Stimulated activated effector memory CD8-positive, alpha-beta T cell treated with anti-CD3 and anti-CD28 coated beads, Interleukin-12 subunit alpha, Interleukin-12 subunit beta, amount 100 ng/mL, for 72 hours (primary cell): Measurements from ENCODE around the gene ZNF625.

Experiments
- ATAC-seq: fragments of 150-1000 bp; cut with Tn5 transposase; 2 replicates; pipeline ENCODE4 v1.10.0; 2021
- DNase-seq, 2 donors: peaks; one replicate each; pipeline ENCODE4 v3.0.0; 2021 to 2022; ENCODE audit warnings: low spot score in 2 of 2
- H3K27ac Mint-ChIP-seq: one replicate; pipeline ENCODE4 v1.8.0; 2022; ENCODE audit warnings: mild to moderate bottlenecking, mixed read lengths
- H3K36me3 Mint-ChIP-seq: one replicate; pipeline ENCODE4 v1.8.0; 2022; ENCODE audit warnings: mild to moderate bottlenecking, mixed read lengths
- H3K4me1 Mint-ChIP-seq: one replicate; pipeline ENCODE4 v1.8.0; 2022; ENCODE audit warnings: mixed read lengths
- H3K4me3 Mint-ChIP-seq: one replicate; pipeline ENCODE4 v1.8.0; 2022; ENCODE audit warnings: mild to moderate bottlenecking, mixed read lengths
- H3K9me3 Mint-ChIP-seq: one replicate; pipeline ENCODE4 v1.8.0; 2022; ENCODE audit warnings: mixed read lengths

The ZNF625 gene

DNA sequence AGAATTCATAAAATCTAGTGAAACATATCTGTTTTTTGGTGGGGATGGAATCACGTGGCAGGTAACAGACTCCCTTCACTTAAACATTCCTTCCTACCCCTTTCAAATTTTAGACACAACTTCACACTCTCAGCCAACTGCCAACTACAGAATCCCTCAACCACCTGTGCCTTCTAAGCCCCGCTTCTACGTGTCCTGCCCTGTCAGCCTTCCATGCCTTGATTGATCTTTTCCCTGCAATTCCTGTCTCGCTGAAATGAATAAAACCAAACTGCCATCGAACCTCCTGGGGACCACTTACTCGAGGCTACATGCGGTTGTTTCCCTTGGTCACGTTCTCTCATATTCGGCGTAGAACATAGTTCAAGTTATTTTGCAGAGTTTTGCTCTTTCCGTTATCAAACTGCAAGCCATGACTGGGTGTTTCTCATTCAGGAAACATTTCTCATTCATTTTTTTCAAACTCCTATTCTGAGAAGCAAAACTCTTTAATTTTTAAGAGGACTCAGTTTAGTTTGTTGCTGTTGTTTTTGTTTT is 1.1 kb downstream of the ZNF625 start:
- ATAC-seq (no peak), DNase-seq (no peak)
- H3K36me3 Mint-ChIP-seq: peaks cover 6% of the 10 kb centered on the region
- H3K27ac Mint-ChIP-seq: no peak overlapping the region
- H3K4me1 Mint-ChIP-seq: peaks cover 6% of the 10 kb centered on the region
- peak overlapping the region; percentile 82 for H3K4me3 Mint-ChIP-seq
- H3K9me3 Mint-ChIP-seq: no peaks in the 10 kb centered on the region

DNA sequence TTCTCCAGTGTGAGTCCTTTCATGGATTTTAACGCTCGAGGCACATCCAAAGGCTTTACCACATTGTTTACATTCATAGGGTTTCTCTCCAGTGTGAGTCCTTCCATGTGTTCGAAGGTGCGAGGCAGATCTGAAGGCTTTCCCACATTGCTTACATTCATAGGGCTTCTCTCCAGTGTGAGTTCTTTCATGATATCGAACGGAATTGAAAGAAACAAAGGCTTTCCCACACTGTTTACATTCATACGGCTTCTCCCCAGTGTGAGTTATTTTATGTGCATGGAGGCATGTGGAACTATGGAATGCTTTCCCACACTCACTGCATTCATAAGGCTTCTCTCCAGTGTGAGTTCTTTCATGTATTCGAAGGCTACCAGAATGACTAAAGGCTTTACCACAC is 11.2 kb downstream of the ZNF625 start:
- H3K9me3 Mint-ChIP-seq: peaks cover 5% of the 10 kb centered on the region
- peaks cover 10% of the 10 kb centered on the region for H3K36me3 Mint-ChIP-seq
- ATAC-seq (no peak), DNase-seq (no peak)
- H3K4me1 Mint-ChIP-seq: peaks cover 11% of the 10 kb centered on the region
- no peak overlapping the region for H3K4me3 Mint-ChIP-seq
- no peak overlapping the region for H3K27ac Mint-ChIP-seq

- DNase-seq (no peak), ATAC-seq (no peak)
- Mint-ChIP-seq H3K27ac (no peak overlapping the region), H3K36me3 (peaks cover 26% of the 10 kb centered on the region), H3K9me3 (peaks cover 5% of the 10 kb centered on the region), H3K4me1 (peaks cover 36% of the 10 kb centered on the region), H3K4me3 (peak overlapping the region; percentile 76)
Measured at GRCh38 chr19:12141405-12141736, 15.2 kb downstream of the ZNF625 start.

DNA sequence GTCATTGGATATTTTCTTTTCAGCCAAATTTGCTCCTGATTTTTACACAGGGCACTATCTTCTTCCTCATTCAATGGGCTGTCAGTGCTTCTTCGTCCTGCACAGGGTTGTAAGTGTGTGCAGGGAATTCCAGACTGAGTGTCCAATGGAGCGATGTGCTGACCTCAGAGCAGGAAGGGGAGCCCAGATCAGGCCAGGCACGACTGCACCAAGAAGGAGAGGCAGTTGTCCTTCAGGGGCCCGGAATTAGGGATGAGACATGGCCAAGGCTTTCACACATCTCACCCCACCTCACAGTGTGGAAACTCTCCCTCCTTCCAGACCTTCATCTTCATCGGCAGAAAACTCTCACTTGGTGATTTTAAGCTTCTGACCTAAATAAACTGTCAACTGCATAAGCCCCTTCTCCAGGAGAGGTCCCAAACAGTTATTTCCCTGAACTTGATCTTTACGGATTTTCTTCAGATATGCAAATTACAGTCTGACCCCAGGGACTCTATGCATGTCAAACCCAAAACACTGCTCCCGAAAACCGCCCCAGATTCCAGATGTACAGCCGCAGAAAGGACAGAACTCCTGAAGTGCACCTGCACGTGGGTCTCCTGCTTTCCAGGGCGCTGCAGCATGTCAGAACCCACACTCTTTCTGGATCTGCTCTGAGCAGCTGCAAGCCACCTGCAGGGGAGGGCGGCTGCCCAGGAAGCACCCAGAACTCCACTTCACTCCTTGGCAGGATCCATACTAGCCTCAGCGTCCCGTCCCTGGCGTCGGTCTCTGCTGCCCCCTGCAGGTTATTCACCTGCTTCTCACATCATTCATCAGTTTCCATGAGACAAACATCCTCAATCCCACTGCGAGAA is 15.8 kb downstream of the ZNF625 start:
- Mint-ChIP-seq H3K36me3 (peaks cover 26% of the 10 kb centered on the region), H3K9me3 (peaks cover 5% of the 10 kb centered on the region), H3K4me1 (peaks cover 36% of the 10 kb centered on the region), H3K4me3 (peak overlapping the region; percentile 76), H3K27ac (no peak overlapping the region)
- peak; percentile 76 to 89 for DNase-seq
- ATAC-seq: peak; percentile 82

GRCh38 chr19:12139885-12140544 is 16.5 kb downstream of the ZNF625 start, which contains the start of gene ZNF20:
TSS of gene ZNF20 (minus strand) at chr19:12140350. CDS start at chr19:12140182, 168 bp downstream.
- Mint-ChIP-seq H3K4me3 (peak within 1 kb of the TSS; percentile 76), H3K36me3 (peaks cover 33% of the 10 kb centered on the region), H3K9me3 (no peaks in the 10 kb centered on the region), H3K27ac (peak within 1 kb of the TSS; percentile 60), H3K4me1 (peaks cover 36% of the 10 kb centered on the region)
- peak; percentile 96 for ATAC-seq
- DNase-seq: peak; percentile 84 to 95

DNA sequence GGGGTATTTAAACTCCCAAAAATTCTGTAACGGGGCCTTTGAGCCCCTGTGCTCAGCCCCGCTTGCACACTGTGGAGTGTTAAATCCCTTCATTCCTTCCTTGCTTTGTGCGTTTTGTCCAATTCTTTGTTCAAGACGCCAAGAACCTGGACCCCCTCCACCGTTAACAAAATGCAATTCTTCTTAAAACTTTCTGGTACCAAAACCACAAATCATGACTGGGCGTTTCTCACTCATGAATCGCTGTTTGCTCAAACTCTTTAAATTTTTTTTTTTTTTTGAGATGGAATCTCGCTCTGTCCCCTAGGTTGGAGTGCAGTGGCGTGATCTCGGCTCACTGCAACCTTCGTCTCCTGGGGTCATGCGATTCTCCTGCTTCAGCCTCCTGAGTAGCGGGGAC is 17.3 kb downstream of the ZNF625 start:
- peaks cover 41% of the 10 kb centered on the region for H3K36me3 Mint-ChIP-seq
- no peak for DNase-seq
- peaks cover 36% of the 10 kb centered on the region for H3K4me1 Mint-ChIP-seq
- H3K9me3 Mint-ChIP-seq: no peaks in the 10 kb centered on the region
- peak overlapping the region; percentile 76 for H3K4me3 Mint-ChIP-seq
- no peak overlapping the region for H3K27ac Mint-ChIP-seq
- ATAC-seq: no peak

DNA sequence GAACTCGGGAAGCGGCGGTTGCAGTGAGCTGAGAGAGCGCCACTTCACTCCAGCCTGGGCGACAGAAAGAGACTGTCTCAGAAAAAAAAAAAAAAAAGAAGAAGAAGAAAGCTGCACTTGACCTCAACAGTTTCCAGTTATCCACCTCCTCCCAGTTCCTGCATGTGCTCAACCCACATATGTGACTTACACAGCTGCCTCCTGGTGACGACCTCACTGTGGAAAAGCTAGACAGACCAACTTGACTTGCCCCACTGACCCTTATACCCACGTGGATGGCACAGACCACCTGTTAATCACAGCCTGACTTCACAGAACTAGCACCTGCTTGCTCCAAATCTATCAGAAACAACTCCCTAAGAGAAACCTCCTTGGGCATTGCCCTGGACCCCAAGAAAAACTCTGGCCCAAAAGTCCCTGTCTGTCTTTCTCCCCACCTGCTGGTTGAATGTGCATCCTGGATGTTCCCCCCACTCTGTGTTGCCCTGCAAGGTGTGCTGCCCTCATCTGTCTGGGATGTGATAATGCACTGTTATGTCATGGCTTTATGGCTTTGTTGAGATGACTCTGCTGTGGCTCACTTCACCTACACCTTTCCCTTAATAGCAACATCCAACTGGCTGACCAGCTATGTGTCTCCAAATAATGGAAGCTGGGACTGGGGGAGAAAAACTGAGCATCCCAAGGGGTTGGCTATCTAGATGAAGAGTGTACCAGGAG is 19.2 kb downstream of the ZNF625 start:
- H3K27ac Mint-ChIP-seq: peak overlapping the region; percentile 58
- no peaks in the 10 kb centered on the region for H3K9me3 Mint-ChIP-seq
- no peak overlapping the region for H3K4me3 Mint-ChIP-seq
- H3K36me3 Mint-ChIP-seq: peaks cover 56% of the 10 kb centered on the region
- ATAC-seq: peak; percentile 41
- H3K4me1 Mint-ChIP-seq: peaks cover 36% of the 10 kb centered on the region
- no peak for DNase-seq

GRCh38 chr19:12133069-12133468 is 23.5 kb downstream of the ZNF625 start:
- peaks cover 2% of the 10 kb centered on the region for H3K9me3 Mint-ChIP-seq
- peaks cover 48% of the 10 kb centered on the region for H3K36me3 Mint-ChIP-seq
- ATAC-seq (no peak), DNase-seq (no peak)
- peaks cover 9% of the 10 kb centered on the region for H3K4me1 Mint-ChIP-seq
- no peak overlapping the region for H3K4me3 Mint-ChIP-seq
- H3K27ac Mint-ChIP-seq: no peak overlapping the region

DNA sequence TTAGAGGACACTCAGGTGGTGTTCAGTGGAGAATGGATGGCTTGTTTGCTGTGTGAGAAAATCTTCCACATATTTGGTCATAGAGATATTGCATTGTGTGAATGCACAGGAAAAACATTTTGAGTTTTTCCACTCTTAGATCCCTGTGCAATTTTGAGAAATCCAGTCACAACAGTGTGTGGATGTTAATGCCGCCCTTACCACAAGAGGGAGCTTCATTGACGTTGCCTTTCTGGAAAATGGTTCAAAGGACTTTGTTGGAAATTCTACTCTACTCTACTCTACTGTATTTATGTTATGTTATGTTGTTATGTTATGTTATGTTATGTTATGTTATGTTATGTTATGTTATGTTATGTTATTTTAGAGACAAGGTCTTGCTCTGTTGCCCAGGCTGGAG is 29.8 kb downstream of the ZNF625 start:
- ATAC-seq (no peak), DNase-seq (no peak)
- no peaks in the 10 kb centered on the region for H3K36me3 Mint-ChIP-seq

GRCh38 chr19:12117201-12117970 is 39.1 kb downstream of the ZNF625 start:
- Mint-ChIP-seq H3K4me1 (peaks cover 7% of the 10 kb centered on the region), H3K27ac (no peak overlapping the region), H3K4me3 (no peak overlapping the region), H3K9me3 (peaks cover 9% of the 10 kb centered on the region), H3K36me3 (no peaks in the 10 kb centered on the region)
- no peak for DNase-seq
- ATAC-seq: no peak

More for the DNA sequence above, 29.8 kb downstream of the ZNF625 start:
- Mint-ChIP-seq H3K27ac (no peak overlapping the region), H3K4me3 (no peak overlapping the region), H3K4me1 (no peaks in the 10 kb centered on the region), H3K9me3 (peaks cover 5% of the 10 kb centered on the region)

DNA sequence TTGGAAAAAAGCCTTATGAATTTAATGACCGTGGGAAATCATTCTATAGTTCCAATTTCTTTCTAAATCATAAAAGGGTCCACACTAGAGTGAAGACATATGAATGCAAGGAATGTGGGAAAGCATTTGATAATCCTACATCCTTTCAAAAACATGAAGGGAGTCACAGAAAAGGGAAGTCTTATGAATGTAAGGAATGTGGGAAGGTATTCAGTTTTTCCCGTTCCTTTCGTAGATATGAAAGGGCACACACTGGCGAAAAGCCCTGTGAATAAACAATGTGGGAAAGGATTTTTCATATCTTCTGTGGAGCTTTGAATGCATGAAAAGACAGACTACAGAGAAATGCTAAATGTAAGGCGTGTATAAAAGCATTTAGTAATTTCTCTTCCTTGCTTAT is 43.4 kb downstream of the ZNF625 start:
- ATAC-seq (no peak), DNase-seq (no peak)
- Mint-ChIP-seq H3K27ac (no peak overlapping the region), H3K4me1 (peaks cover 7% of the 10 kb centered on the region), H3K4me3 (no peak overlapping the region), H3K9me3 (peaks cover 10% of the 10 kb centered on the region), H3K36me3 (no peaks in the 10 kb centered on the region)

GRCh38 chr19:12112701-12113100 is 43.8 kb downstream of the ZNF625 start:
- Mint-ChIP-seq H3K4me3 (no peak overlapping the region), H3K36me3 (no peaks in the 10 kb centered on the region), H3K27ac (no peak overlapping the region), H3K4me1 (peaks cover 7% of the 10 kb centered on the region), H3K9me3 (peaks cover 10% of the 10 kb centered on the region)
- ATAC-seq (peak; percentile 95), DNase-seq (no peak)

GRCh38 chr19:12111943-12112637 is 44.4 kb downstream of the ZNF625 start:
- Mint-ChIP-seq H3K36me3 (no peaks in the 10 kb centered on the region), H3K27ac (no peak overlapping the region), H3K4me1 (peaks cover 7% of the 10 kb centered on the region), H3K4me3 (no peak overlapping the region), H3K9me3 (peaks cover 10% of the 10 kb centered on the region)
- DNase-seq (no peak), ATAC-seq (no peak)

DNA sequence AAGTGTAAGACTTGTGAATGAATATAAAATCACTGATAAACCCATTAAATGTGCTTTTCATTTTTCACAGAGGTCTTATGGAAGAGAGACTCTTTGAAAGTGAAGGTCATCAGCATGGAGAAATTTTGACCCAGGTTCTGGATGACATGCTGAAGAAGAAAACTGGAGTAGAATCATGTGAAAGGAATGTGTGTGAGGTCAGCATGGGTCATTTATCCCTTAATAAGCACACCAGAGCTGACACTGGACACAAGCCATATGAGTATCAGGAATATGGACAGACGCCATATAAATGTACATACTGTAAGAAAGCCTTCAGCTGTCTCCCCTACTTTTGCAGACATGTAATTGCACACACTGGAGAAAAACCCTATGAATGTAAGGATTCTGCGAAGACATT is 45.4 kb downstream of the ZNF625 start:
- ATAC-seq: no peak
- no peak overlapping the region for H3K4me3 Mint-ChIP-seq
- no peak overlapping the region for H3K27ac Mint-ChIP-seq
- H3K4me1 Mint-ChIP-seq: peaks cover 7% of the 10 kb centered on the region
- peaks cover 10% of the 10 kb centered on the region for H3K9me3 Mint-ChIP-seq
- no peak for DNase-seq
- H3K36me3 Mint-ChIP-seq: no peaks in the 10 kb centered on the region
